T-cell (primary cell): ENCODE results near the gene RAB6B. TPM values are rescaled to one million over a fixed set of nuclear protein-coding genes. Genes with fewer than 3 reads are reported as not detected.

Source experiments
- ATAC-seq, 4 experiments: fragments of 200-7000 bp in 3 of 4; fragments of 150-1000 bp in 1 of 4; cut with Tn5 transposase; replicated peaks in 1 of 4; 1 replicate in 3 of 4; 2 replicates in 1 of 4; pipeline ENCODE4 v1.10.0; 2021; ENCODE audit warnings: moderate library complexity in 3 of 4, mild to moderate bottlenecking in 2 of 4, moderate number of reproducible peaks in 1 of 4
- CTCF ChIA-PET, 2 donors: fragments of 300-600 bp; sonication (Branson Sonifier 250); formaldehyde crosslinking; loops; one replicate each; lab custom pipeline; 2022; ENCODE audit warnings: antibody characterized with exemption in 2 of 2; lab: Charles Lee
- POLR2A ChIA-PET, 2 donors: fragments of 300-600 bp; sonication (Branson Sonifier 250); formaldehyde crosslinking; loops; one replicate each; lab custom pipeline; 2022; ENCODE audit warnings: antibody characterized with exemption in 2 of 2; lab: Charles Lee
- DNase-seq, 35 experiments: peaks; one replicate each; pipeline versions ENCODE4 v3.0.0 to v3.0.0-alpha.2; 2013 to 2023
- H3K27ac ChIP-seq: one replicate; pipeline ENCODE4 v1.5.1; 2013; ENCODE audit warnings: low read length
- H3K27me3 ChIP-seq, 2 experiments: replicated peaks in 1 of 2; 1 replicate in 1 of 2; 2 replicates in 1 of 2; pipeline versions ENCODE4 v1.6.1 to v1.7.0; 2013; ENCODE audit warnings: low read length in 1 of 2, mixed read lengths in 1 of 2; ENCODE audit not compliant: control insufficient read depth in 2 of 2, insufficient read depth in 2 of 2; ENCODE audit errors: extremely low read depth in 1 of 2
- H3K36me3 ChIP-seq, 2 donors: 1 replicate in 1 of 2; 2 replicates in 1 of 2; pipeline versions ENCODE4 v1.6.1 to v1.7.0; 2013; ENCODE audit warnings: low read length in 1 of 2; ENCODE audit not compliant: control insufficient read depth in 2 of 2, insufficient read depth in 1 of 2; ENCODE audit errors: extremely low read depth in 1 of 2
- H3K4me1 ChIP-seq, 2 experiments: 1 replicate in 1 of 2; 2 replicates in 1 of 2; pipeline versions ENCODE4 v1.6.1 to v1.7.0; 2013; ENCODE audit warnings: low read length in 2 of 2, mixed read lengths in 1 of 2; ENCODE audit not compliant: insufficient read depth in 2 of 2, control insufficient read depth in 1 of 2; ENCODE audit errors: extremely low read depth in 1 of 2
- H3K4me3 ChIP-seq, 2 donors: 1 replicate in 1 of 2; 2 replicates in 1 of 2; pipeline versions ENCODE4 v1.5.1 to v1.7.0; 2013; ENCODE audit warnings: mild to moderate bottlenecking in 2 of 2, low read length in 1 of 2, moderate library complexity in 1 of 2; ENCODE audit not compliant: control insufficient read depth in 1 of 2; ENCODE audit errors: extremely low read depth in 1 of 2
- H3K9me3 ChIP-seq: 2 replicates; pipeline ENCODE4 v1.7.0; 2013
- H3K27ac Mint-ChIP-seq, 2 donors: one replicate each; pipeline ENCODE4 v1.8.0; 2020 to 2021; ENCODE audit warnings: mild to moderate bottlenecking in 2 of 2, mixed read lengths in 2 of 2
- H3K27me3 Mint-ChIP-seq, 2 donors: one replicate each; pipeline ENCODE4 v1.8.0; 2021 to 2022; ENCODE audit warnings: mixed read lengths in 2 of 2
- H3K36me3 Mint-ChIP-seq: one replicate; pipeline ENCODE4 v1.8.0; 2021; ENCODE audit warnings: mixed read lengths
- H3K4me1 Mint-ChIP-seq, 3 donors: one replicate each; pipeline ENCODE4 v1.8.0; 2020 to 2022; ENCODE audit warnings: mixed read lengths in 3 of 3, mild to moderate bottlenecking in 1 of 3
- H3K4me3 Mint-ChIP-seq, 3 donors: one replicate each; pipeline ENCODE4 v1.8.0; 2020 to 2022; ENCODE audit warnings: mild to moderate bottlenecking in 3 of 3, mixed read lengths in 3 of 3, moderate library complexity in 3 of 3
- H3K9me3 Mint-ChIP-seq, 3 donors: one replicate each; pipeline ENCODE4 v1.8.0; 2020 to 2022; ENCODE audit warnings: mixed read lengths in 3 of 3
- WGBS: methylation state at CpG from one replicate; pipeline ENCODE4 v1.1.5; 2013; ENCODE audit warnings: missing lambda C conversion rate; ENCODE audit not compliant: insufficient coverage; 5-methylcytosine and 5-hydroxymethylcytosine counted together
- total RNA-seq, 35 experiments: library from RNA in 6 of 35; stranded (reverse) in 6 of 35; fragments of 120-200 nt in 1 of 35; gene quantifications; one replicate each; pipeline versions ENCODE4 v1.2.1 to v1.2.4 and lab custom pipeline; 2013 to 2026

RAB6B gene
- total RNA-seq, 5 donors from 2014 or later (not counting 1 experiment from before 2014, with no cell fraction given): 0.23 to 2.4 (median 0.76) TPM

DNA sequence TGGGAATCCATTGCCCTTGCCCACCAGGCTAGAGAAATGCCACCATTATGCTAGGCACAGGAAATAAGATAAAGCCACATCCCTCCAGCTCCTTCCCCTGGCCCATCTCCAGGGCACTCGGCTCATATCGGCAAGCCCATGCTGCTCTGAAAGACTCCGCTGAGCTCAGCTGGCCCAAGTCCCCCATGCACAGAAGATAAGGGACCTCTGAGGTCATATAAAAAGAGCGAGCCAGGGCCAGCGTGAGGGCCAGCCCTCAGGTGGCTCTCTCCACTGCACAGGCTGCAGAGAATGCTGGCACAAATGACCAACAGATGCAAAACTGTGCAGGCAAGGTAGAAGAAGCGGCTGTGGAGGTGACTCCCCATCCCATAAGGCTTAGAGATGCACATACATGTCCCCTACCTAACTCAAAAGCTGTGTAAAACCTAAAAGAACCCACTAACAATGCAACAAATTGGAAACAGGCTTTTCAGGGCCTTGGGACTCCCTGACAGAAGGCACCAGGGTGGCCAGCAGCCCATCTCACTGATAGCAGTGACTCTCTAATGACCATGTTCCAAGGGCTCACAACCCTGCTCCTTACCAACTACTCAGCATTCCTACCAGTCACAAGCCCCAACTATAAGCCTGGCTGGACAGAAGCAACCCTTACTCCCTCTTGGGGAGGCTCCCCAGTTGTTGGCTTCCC lies 3.0 kb downstream of the RAB6B start:
- ChIA-PET POLR2A (no interaction called here), CTCF (interaction anchor here in 1 of 2 donors (0.6 kb wide), 2 partner anchors 13 to 29 kb away, joined by 3 to 6 read pairs; no protein-coding TSS in a partner anchor)
- no peaks in the 10 kb centered on the region for H3K9me3 ChIP-seq
- no peak overlapping the region for H3K27ac Mint-ChIP-seq
- ATAC-seq (no peak), DNase-seq (no peak)
- H3K4me1 ChIP-seq: no peaks in the 10 kb centered on the region
- H3K27ac ChIP-seq: no peak overlapping the region
- no peak overlapping the region for H3K4me3 ChIP-seq
- H3K4me1 Mint-ChIP-seq: peaks cover 0 to 16% (median 4%) of the 10 kb centered on the region in 3 donors
- H3K36me3 ChIP-seq: no peaks in the 10 kb centered on the region
- H3K36me3 Mint-ChIP-seq: no peaks in the 10 kb centered on the region
- H3K9me3 Mint-ChIP-seq: no peaks in the 10 kb centered on the region
- 53% methylated on average over 3 of the region's 6 CpGs for WGBS
- H3K27me3 Mint-ChIP-seq: peaks cover 32 to 58% of the 10 kb centered on the region in 2 donors
- no peak overlapping the region for H3K4me3 Mint-ChIP-seq
- H3K27me3 ChIP-seq: peaks cover 8 to 44% of the 10 kb centered on the region in 2 experiments

DNA sequence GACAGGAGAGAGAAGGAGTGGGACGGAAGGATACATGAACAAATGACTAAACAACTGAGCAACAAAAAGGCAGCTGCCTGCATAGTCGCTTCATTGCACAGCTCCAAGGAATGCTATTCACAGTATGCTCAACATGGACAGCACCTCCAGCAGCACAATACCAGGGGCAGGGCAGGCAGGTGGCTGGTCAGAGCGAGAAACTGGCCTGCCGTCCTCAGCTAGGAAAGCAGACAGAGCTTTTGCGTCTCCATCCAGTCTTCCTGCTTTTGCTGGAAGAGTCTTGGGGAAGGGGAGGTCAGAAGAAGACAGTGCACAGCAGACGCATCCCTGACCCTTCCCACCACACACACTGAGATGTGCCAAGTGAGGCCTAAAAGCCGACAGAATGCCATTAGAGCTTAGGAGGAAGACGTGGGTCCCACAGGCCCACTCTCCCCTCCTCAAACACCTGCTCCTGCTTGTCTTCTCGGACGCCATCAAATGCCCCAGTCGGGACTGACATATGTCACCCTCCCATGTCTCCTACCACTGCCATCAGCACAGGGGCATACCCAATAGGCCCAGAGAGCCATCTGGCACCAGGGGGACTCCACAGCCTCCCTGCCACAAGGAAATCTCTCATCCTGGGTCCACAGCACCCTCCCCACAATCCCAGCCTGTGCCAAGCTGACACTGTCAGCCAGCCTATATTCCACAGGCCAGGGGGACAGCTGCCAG lies 3.9 kb downstream of the RAB6B start:
- Mint-ChIP-seq H3K27ac (no peak overlapping the region), H3K9me3 (no peaks in the 10 kb centered on the region), H3K4me1 (peaks cover 0 to 14% (median 4%) of the 10 kb centered on the region in 3 donors), H3K27me3 (peaks cover 25 to 51% of the 10 kb centered on the region in 2 donors), H3K36me3 (no peaks in the 10 kb centered on the region), H3K4me3 (no peak overlapping the region)
- Histone ChIP-seq H3K36me3 (no peaks in the 10 kb centered on the region), H3K27ac (no peak overlapping the region), H3K9me3 (no peaks in the 10 kb centered on the region), H3K4me3 (no peak overlapping the region), H3K4me1 (no peaks in the 10 kb centered on the region), H3K27me3 (peaks cover 8 to 43% of the 10 kb centered on the region in 2 experiments)
- 83% methylated on average over 6 of the region's 11 CpGs for WGBS
- ChIA-PET POLR2A (no interaction called here), CTCF (interaction anchor here in 1 of 2 donors (0.6 kb wide), 1 partner anchor 28 kb away, joined by 6 read pairs; no protein-coding TSS in a partner anchor)
- DNase-seq (no peak), ATAC-seq (no peak)

DNA sequence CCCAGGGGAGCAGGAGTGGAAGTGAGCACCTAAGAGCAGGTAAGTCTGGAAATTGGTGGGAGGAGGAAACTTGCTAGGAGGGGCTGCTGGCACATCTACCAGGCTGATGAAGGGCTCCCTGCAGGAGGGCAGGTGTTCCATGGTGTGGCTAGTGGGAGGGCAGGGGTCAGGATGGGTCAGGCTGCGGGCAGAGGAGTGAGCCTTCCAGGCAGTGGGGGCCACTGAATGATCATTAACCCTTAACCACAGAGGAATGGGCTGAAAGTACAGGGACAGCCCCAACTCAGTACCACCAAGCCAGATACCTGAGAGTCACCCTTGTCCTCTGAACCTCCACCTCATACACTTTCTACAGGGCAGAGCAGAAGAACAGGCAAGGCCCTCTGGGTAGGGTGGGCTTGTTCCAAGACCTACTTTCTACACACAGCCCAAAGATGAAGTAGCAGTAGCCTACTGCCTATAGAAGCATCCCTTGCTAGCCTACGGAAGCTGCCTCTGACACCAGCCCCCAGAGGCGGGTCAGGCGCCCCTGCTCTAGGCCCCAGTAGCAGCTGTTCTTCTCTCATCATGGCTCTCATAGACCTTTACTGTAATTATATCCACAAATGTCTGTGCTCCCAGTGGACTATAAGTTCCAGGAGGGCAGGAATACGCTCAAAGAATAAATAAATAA lies 4.6 kb downstream of the RAB6B start:
- no peak overlapping the region for H3K27ac ChIP-seq
- peaks cover 0 to 10% (median 4%) of the 10 kb centered on the region in 3 donors for H3K4me1 Mint-ChIP-seq
- H3K36me3 ChIP-seq: no peaks in the 10 kb centered on the region
- CTCF ChIA-PET: no interaction called here
- no peak overlapping the region for H3K4me3 Mint-ChIP-seq
- no peaks in the 10 kb centered on the region for H3K9me3 Mint-ChIP-seq
- DNase-seq: no peak
- H3K27me3 ChIP-seq: peaks cover 2 to 38% of the 10 kb centered on the region in 2 experiments
- WGBS: 100% methylated on average over 1 of the region's 5 CpGs
- H3K4me1 ChIP-seq: no peaks in the 10 kb centered on the region
- H3K27ac Mint-ChIP-seq: no peak overlapping the region
- peaks cover 24 to 43% of the 10 kb centered on the region in 2 donors for H3K27me3 Mint-ChIP-seq
- no peaks in the 10 kb centered on the region for H3K9me3 ChIP-seq
- POLR2A ChIA-PET: no interaction called here
- no peaks in the 10 kb centered on the region for H3K36me3 Mint-ChIP-seq
- no peak for ATAC-seq
- H3K4me3 ChIP-seq: no peak overlapping the region

DNA sequence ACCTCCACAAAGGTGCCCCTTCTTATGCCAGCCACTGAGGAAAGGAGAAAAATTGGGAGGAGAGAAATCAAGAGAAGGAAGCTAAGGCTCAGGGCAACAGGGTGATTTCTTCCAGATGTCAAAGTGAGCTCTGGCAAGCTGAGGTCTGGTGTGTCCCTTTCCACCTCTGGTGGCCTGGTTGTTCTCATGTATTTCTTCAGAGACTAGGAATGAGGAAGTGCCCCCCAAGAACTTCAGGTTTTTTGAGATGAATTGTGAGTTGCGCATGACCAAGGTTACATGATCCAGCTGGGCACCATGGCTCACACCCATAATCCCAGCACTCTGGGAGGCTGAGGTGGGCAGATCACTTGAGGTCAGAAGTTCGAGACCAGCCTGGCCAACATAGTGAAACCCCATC lies 5.6 kb downstream of the RAB6B start:
- no peaks in the 10 kb centered on the region for H3K4me1 ChIP-seq
- Mint-ChIP-seq H3K27ac (no peak overlapping the region), H3K27me3 (peaks cover 27 to 40% of the 10 kb centered on the region in 2 donors), H3K9me3 (no peaks in the 10 kb centered on the region), H3K4me3 (no peak overlapping the region), H3K4me1 (peaks cover 0 to 7% (median 2%) of the 10 kb centered on the region in 3 donors), H3K36me3 (no peaks in the 10 kb centered on the region)
- POLR2A ChIA-PET: no interaction called here
- ATAC-seq (no peak), DNase-seq (no peak)
- peaks cover 2 to 40% of the 10 kb centered on the region in 2 experiments for H3K27me3 ChIP-seq
- H3K9me3 ChIP-seq: no peaks in the 10 kb centered on the region
- no peaks in the 10 kb centered on the region for H3K36me3 ChIP-seq
- CTCF ChIA-PET: no interaction called here
- no peak overlapping the region for H3K27ac ChIP-seq
- H3K4me3 ChIP-seq: no peak overlapping the region
- WGBS: no CpG with 5 or more reads among the region's 2 CpGs

DNA sequence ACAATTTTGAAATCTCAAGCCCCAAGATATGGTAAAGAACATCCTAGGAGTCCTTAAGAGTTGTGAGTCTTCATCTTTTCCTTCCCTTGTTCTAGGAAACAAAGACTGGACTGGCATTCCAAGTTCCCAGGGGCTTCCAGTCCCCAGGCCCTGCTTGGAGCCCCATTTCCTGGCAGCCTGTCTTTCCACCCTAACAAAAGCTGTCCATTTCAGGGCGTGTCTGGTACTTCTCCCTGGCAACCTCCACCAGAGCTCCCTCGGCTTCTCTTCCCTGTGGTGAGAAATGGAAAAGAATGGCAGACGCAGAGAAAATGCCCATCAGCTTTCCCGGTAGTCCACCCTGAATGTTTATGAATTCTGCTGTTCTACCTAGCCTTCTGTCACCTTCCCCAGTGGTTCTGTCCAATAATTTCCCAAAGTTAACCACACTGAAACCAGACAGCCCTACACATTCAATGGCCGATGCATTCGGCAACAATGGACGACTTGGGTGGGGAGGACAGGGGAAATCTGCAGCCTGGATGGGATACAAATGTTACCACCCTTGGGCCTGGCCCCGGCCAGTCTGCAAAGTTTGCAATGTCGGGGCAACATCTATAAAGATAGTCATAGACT lies 6.8 kb downstream of the RAB6B start:
- H3K27ac Mint-ChIP-seq: no peak overlapping the region
- peaks cover 30 to 33% of the 10 kb centered on the region in 2 donors for H3K27me3 Mint-ChIP-seq
- DNase-seq: no peak

More for the DNA sequence above, 6.8 kb downstream of the RAB6B start:
- Mint-ChIP-seq H3K4me3 (no peak overlapping the region), H3K36me3 (no peaks in the 10 kb centered on the region), H3K4me1 (peaks cover 0 to 5% (median 2%) of the 10 kb centered on the region in 3 donors), H3K9me3 (no peaks in the 10 kb centered on the region)
- no peak for ATAC-seq
- Histone ChIP-seq H3K4me1 (no peaks in the 10 kb centered on the region), H3K4me3 (no peak overlapping the region), H3K27ac (no peak overlapping the region), H3K27me3 (peaks cover 2 to 32% of the 10 kb centered on the region in 2 experiments), H3K36me3 (no peaks in the 10 kb centered on the region), H3K9me3 (no peaks in the 10 kb centered on the region)
- 84% methylated on average over 2 of the region's 9 CpGs for WGBS
- ChIA-PET CTCF (no interaction called here), POLR2A (no interaction called here)
